ENCODE results near the gene SPRED3.
A peak's percentile ranks its signal among the peaks of the same experiment; 100 is the strongest.

The SPRED3 gene

DNA sequence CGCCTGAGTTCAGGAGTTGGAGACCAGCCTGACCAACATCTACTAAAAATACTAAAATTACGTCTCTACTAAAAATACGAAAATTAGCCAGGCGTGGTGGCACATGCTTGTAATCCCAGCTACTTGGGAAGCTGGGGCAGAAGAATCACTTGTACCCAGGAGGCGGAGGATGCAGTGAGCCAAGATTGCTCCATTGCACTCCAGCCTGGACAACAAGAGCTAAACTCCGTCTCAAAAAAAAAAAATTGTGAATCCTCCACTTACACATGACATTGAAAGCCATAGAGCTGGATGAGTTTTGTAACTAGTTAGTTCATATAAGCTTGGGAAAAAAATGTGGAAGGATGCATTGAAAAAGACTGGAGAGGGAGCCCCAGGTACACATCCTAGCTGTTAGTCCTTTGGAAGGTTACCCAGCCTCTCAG is 14.6 kb upstream of the SPRED3 start:
- DNase-seq (ENCODE audit: low read depth in 2 of 2): no peak

DNA sequence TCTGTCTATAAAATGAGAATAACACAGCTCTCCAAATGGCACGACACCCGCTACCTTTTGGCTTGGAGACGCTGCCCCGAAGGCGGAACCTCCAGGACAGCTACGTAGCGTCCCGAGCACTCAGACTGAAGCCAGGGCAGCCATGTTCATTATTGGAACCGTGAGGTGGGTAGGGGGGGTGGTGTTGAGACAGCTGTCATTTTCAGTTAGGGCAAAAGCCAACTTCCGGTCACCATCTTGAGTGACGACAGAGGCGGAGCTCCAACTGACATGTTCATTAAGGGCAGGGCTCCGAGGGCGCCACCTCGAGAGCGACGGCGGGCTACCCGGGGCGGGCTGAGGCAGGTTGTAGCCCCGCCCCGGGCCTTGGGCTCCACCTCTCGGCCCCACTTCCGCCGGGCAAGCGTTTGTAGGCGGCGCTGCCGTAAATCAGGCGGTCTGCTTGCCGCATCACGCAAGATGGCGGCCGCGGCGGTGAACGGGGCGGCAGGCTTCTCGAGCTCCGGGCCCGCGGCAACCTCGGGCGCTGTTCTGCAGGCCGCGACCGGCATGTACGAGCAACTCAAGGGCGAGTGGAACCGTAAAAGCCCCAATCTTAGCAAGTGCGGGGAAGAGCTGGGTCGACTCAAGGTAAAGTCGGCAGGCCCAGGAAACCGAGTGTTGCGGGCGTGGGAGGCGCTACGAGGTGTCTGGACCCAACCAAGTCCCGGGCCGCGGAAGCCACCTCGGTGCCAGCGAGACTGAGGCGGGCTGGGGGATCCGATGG is 14.0 kb upstream of the SPRED3 start, which contains the start of gene PSMD8:
TSS of gene PSMD8 (plus strand) at position 240 of the 766 bp plus-strand sequence. CDS start at position 271, 31 bp downstream.
- DNase-seq (ENCODE audit: low read depth in 2 of 2): peak; percentile 94 to 95

DNA sequence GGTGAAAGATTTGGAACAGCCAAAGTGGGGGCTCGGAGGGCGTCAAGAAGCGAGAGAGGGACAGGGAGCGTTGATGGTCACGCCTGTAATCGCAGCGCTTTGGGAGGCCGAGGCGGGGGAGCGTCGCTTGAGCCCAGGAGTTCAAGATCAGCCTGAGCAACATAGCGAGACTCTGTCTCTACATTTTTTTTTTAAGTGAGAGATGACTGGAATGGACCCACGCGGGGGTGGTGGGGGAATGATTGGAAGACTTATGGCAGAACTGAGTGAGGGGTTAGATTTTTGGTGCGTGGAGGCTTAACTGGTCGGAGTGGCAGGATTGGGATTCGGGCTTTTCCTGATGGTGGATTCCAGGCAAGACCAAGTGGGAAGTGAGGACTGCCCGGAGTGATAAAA is 13.4 kb upstream of the SPRED3 start:
- DNase-seq (ENCODE audit: low read depth in 2 of 2): no peak

DNA sequence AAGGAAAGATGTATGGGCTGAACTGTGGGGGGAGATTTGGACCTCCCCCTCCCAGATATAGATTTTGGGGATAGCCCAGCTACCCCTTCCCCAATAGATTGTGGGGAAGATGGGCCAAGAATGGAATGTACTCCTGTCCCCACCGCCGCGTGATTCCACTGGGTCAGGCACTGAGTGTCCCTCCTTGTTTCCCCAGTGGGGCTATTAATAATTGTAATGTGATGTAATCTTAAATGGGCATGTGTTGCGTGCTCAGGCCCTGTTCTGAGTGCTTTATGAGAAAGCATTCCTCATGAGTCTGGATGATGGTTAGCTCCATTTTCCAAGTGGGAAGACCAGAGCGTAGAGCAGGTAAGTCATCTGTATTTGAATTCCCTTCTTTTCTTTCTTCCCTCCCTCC is 12.7 kb upstream of the SPRED3 start:
- no peak for DNase-seq (ENCODE audit: low read depth in 2 of 2)

DNA sequence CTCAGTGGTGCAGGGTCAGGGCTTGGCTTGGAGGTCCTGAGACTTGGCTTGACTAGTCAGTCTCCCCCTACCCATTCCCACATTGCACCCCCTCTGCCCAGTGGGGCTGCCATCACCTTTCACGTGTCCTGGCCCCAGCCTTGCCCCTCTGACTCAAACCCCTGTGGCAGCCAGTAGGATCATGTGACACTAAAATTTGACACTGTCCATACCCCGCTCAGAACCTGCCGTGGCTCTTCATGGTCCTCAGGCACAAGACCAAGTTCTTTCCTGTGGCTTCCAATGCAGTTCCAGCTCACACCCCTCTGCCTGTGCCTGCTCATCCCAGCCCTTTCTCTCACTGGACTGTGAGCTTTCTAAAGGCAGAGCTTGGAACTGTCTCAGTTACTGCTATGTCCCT is 11.9 kb upstream of the SPRED3 start:
- DNase-seq (ENCODE audit: low read depth in 2 of 2): no peak

DNA sequence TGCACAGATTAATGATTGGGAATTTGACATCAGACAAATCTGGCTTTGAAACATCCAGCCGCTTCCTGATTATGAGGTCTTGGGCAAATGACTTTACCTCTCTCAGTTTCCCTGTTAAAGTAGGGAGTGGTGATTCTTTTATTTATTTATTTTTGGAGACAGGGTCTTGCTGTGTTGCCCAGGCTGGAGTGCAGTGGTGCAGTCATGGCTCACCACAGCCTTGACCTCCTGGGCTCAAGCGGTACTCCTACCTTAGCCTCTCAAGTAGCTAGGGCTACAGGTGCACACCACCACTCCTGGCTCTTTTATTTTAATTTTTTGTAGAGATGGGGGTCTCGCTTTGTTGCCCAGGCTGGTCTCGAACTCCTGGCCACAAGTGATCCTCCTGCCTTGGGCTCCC is 11.4 kb upstream of the SPRED3 start:
- no peak for DNase-seq (ENCODE audit: low read depth in 2 of 2)

DNA sequence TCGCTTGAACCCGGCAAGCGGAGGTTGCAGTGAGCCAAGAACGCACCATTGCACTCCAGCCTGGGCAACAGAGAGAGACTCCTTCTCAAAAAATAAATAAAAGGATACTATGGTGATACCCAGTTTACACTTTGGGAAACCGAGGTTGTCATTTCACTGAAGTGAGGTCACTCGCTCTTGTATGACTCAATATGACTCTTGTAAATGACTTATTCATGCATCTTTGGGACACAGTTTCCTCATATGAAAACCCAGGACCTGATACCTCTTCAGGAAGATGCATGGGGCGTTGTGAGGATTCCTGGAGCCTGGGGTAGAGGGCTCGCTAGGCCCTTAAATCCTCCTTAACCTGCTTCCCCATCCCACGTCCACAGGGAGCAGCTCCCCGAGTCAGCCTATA is 9.6 kb upstream of the SPRED3 start:
- no peak for DNase-seq (ENCODE audit: low read depth in 2 of 2)

DNA sequence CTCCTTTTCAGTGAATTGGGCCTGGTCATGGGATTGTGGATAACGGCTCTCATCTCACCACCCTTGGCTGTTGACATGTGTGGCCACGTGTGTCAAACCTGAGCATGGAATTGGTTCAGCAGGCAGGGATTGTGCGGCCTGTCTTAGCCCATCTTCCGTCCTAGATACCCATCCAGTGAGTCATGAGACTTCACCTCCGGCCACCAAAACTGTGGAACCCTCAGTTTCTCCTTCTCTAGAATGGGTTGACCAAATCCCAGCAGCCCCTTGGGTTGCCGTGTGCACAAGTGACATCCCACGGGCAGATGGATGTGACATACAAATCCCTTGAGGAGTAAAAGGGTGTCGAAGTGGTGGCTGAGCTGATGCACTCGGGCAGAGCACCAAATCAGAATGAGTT is 7.4 kb upstream of the SPRED3 start:
- DNase-seq (ENCODE audit: low read depth in 2 of 2): no peak

DNA sequence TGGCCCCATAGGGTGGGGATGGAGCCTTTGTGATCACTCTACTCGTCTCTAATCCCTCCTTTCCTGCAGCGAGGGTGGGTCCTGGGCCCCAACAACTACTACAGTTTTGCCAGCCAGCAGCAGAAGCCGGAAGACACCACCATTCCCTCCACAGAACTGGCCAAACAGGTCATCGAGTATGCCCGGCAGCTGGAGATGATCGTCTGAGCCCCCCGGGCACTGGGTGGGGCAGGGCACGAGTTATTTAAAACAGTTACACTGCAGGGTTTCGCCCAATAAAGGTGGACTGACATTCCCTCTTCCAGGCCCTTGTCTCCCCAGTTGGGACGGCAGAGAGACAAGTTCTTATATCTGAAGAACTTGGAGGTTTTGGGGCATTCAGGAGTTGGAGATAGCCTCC is 5.3 kb upstream of the SPRED3 start:
- DNase-seq (ENCODE audit: low read depth in 2 of 2): no peak

DNA sequence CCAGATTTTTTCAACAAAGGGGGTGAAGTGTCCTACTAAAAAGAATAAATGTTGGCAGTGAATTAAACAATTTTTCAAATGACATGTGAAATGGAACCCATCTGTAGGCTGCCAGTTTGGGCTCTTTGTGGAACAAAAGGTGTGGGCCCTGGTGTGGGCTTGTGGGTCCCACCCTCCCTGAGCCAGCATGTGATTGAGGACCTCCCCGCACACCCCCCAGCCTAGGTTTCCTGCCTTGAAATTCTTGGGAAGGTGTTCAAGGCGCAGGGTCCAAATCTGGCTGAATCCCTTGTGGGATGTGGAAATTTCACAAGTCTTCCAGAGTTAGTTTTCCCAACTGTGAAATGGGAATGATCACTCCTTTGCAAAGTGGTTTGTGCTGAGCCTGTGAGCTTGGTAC is 4.8 kb upstream of the SPRED3 start:
- DNase-seq (ENCODE audit: low read depth in 2 of 2): no peak

DNA sequence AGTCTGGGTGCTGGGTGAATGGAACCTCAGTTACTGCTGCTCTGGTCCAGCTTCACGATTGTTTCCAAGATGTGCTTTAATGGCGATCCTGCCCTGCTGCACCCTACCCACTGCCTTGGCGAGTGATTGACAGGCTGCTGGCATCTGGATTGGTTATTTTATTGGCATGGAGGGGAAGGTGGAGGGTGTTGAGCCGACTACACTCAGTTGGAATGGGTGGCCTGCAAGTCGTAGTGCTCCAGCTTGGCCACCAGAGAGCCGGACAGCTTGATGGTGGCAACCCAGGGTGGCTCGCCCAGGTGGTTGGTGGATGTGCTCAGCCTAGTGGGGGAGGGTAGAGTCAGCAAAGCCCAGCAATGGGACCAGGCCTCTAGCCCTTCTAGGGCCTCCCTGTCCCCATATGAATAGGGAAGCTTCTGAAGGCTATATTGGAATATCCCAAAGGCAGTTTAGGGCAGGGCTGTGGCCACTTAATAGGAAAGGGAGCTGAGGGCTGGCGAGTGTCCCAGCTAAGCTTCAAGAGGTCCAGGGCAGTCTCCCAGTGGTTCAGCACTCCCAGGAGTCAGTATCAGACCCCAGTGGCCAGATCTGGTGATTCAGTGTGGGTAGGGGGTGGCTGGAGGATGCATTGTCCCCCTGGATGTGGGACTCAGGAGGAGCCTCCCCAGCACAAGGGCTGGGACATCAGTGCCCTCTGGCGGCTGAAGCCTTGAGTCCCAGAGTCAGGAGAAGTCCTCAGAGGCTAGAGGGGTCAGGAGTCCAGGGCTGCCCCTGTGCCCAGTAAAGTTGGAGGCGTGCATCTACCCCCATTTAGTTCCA is 4.1 kb upstream of the SPRED3 start:
- no peak for DNase-seq (ENCODE audit: low read depth in 2 of 2)

DNA sequence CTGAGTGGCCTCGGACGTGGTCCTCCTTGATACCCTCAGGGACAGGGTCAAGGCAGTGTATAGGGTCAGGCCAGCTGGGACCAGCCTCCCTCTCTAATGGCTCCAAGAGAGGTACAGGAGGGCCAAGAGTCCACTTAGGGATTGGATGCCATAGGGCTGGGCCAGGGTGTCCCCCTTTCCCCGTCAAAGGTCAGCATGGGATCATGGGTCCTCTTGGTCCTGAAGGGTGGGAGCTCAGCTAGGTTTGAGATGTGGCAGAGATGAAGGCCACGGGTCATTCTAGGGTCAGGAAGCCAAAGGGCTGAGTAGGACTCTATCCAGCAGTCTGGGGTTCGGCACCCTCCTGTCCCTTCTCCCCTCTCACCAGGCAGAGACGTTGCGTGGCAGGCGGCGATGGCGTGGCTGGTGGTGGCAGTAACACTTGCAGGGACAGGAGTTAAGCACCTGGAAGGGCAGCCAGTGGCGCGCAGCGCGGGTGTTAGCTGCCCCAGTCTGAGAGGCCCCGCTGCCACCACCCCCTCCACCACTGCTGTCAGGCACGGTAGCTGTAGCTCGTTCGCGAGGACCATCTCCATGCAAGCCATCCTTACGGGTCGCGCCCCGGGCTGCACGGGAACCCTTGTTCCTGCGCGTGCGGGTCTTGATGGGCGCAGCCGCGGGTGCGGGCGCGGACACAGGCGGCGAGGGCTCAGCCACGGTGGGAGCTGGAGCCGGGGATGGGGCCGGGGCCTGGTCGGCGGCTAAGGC is 3.3 kb upstream of the SPRED3 start:
- no peak for DNase-seq (ENCODE audit: low read depth in 2 of 2)

DNA sequence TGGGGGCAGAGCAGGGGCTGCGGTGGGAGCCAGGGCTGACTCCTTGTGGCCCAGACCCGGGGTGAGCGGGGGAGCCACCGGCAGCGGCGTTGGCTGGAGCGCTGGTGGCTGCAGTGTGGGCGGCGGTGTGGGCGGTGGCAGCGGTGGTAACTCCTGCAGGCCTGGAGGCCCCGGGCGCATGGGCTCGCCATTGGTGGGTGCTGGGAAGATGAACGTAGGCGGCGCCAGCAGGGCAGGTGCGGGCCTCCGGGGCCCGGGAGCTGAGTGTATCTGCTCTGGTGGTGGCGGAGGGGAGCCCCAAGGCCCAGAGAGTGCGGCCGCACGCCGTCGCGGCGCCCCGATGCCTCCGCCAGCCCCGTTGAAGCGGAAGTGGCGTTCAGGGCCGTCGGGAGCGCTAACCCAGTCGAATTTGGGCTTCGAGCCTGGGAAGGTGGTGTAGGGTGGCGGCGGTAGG is 2.7 kb upstream of the SPRED3 start:
- no peak for DNase-seq (ENCODE audit: low read depth in 2 of 2)

DNA sequence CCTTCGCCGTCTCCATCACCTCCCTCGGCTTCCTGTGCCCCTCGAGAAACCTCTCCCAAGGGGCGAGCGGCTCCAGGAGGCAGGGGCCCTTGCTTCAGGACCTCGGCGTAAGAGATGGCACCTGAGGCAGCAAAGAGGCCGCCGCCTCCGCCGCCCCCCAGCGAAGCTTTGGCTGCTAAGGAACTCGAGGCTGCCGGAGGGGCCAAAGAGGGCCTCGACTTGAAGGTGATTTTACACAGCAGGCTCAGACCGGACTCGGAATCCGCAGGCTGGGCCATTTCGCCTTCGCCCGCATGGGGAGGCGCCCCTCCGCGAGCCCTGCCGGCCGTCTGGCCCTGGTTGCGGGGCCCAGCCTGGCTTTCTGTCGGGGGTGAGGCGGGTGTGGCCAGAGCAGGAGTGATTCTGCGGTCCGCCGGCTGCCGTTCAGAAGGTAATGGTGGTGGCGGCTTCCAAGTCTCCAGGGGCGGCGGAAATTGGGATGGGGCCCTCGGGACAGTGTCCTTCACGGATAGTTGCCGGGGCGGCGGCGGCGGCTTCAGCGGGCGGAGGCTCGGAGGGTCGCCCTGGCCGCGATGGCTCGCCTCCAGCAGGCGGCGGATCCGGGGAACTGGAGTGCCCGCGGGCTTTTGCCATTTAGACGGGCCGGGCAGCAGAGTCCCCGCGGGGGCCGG is 2.1 kb upstream of the SPRED3 start:
- DNase-seq (ENCODE audit: low read depth in 2 of 2): no peak

DNA sequence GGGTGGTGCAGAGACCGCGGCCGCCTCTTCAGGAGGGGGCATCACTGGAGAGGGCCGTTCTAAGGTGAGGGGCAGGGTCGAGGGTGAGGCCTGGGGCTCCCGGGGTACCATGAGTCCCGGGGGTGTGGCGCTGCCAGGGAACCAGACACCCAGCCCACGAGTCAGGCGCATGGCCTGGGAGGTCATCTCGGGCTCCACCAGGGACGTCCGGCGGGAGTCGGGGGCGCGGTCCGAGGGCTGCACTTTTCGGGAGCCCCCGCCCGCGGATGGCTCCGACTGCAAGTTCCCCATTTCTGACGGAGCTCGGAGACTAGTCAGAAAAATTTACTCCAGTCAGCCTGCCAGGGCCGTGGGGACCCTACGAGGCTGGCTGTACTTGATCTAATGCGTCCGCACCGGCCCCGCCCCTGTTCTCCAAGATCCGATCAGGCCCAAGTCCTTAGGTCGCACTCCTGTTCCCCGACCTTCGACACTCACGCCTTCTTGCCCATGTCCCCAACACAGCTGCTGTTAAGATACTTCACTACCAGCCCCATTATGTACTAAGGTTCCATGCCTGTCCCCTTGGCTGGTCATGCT is 1.4 kb upstream of the SPRED3 start:
- DNase-seq (ENCODE audit: low read depth in 2 of 2): no peak

DNA sequence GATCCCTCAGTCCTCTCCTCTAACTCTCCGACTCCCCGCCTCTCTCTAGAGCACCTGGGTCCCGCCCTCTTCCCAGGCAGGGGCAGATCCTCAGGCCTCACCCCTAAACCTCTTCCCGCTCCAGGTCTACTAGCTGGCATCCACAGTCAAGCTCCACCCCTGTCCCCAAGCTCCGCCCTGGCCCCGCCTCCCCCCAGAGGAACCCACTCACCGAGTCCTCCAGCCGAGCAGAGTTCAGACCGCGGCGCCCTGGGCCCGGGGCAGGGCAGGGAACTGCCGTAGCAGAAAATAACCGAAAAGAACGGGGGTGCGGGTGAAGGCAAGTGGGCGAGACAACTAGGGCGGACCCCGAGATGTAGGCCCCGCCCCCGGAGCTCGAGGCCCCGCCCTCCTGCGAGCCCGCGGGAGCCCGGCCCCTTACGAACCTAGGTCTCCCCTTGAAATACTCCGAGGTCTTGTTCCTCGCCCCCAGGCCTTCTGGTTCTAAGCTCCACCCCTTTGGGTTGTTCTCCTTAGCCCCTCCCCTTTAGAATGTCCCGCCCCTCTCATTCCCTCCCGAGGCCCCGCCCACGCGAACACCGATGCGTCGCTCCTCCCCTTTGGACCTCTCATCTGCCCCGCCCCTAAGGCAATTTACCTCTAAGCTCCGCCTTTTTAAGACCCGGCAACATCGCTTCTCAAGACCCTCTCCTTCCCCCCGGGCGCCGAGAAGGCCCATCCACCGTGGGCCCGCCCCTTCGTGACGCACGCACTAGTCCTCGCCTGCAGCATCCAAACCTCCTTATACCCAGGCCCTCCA is 748 bp upstream of the SPRED3 start, which contains the start of gene GGN:
TSS of gene GGN (minus strand) at position 485 of the 799 bp plus-strand sequence. CDS start 773 bp downstream, outside the sequence.
- peak; percentile 64 to 73 for DNase-seq (ENCODE audit: low read depth in 2 of 2)

DNA sequence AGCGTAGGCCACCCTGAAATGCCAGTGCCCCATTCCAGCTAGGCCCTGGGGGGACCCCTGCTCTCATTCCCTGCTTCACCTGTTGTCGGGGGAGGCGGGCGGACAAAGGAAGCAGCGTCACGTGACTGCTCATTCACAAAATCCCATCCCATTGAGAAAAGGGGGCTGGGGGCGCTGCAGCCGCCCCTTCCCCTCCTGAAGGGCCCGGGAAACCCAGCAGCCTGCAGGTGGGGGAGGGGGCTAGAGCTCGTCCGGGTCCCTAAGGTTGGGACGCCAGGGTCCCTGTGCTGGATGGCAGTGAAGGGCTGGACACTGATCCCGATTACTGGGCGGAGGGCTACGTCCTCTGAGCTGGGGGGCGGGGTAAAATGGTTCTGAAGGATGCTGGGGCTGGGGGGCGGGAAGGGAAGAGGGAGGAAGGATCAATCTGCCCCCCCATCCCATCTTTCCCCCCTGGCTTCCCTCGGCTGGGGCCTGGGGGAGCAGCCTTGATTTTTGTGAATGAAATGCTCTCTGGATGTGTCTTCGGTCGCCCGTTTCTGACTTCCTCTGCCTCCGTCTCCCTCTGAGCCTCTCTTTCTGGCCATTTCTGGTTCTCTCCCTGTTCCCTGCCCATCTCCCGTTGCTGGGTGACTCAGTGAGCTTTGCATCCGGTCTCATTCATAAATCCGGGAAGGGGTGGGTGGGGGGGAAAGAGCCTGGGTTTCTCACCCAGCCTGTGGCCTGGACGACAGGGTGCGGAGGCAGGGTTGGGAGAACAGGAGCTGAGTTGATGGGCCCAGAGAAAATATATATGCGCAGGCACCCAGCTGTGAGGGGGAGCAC is 816 bp downstream of the SPRED3 start:
- DNase-seq (ENCODE audit: low read depth in 2 of 2): no peak

DNA sequence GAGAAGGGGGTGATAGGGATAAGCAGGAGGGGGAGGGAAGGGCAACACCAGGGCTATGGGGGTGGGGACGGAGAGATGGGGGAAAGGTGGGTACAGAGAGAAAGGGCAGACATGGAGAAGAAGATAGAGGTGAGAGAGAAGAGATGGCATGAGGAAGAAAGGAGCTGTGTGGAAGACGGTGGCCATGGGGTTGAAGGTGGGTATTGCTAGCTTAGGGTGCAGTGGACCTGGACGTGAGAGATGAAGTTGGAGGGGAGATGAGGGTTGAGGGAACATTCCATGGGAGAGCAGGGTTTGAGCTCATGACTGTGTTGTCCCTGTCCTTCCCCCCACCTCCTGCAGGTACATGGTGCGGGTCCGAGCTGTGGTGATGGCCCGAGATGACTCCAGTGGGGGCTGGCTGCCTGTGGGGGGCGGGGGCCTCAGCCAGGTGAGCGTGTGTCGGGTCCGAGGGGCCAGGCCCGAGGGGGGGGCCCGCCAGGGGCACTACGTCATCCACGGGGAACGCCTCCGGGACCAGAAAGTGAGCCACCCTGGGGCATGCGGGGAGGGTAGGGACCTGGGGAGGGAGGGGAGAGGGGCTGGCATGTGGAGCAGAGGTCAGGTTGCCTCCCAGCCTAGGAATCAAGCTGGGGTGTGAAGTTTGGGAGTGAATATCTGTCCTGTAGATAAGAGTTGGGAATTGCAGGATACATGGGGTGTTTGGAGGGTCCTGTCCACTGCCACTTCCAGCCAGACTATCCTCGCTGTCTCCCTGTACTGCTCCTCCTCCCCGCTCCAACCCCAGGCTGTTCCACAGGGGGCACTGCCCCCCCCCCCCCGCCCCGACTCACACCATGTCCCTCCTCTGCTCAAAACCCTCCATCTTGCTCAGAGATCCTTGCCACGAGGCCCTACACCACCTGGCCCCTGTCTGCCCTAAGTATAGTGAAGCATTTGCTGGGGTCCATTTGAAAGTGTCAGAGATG is 1.7 kb downstream of the SPRED3 start:
- no peak for DNase-seq (ENCODE audit: low read depth in 2 of 2)
